OCI-LY1 (cell line): ENCODE measurements around the gene APBB1IP.

Experiments used
- EZH2 ChIP-seq: fragments of 200-600 bp; sonication (generic), shearing (Covaris generic); IDR thresholded peaks from 2 replicates; pipeline ENCODE4 v1.8.0; 2017; ENCODE audit warnings: borderline replicate concordance, mixed run types, mild to moderate bottlenecking, antibody characterized with exemption, low read length, moderate library complexity, mixed read lengths
- TF ChIP-seq, protein P1 (sequence below): fragments of 200-600 bp; sonication (generic), shearing (Covaris generic); IDR thresholded peaks from 2 replicates; pipeline ENCODE4 v1.5.1; 2017; ENCODE audit warnings: mild to moderate bottlenecking, antibody characterized with exemption, low read length, moderate library complexity, mixed read lengths

- TF ChIP-seq, protein P1, sequence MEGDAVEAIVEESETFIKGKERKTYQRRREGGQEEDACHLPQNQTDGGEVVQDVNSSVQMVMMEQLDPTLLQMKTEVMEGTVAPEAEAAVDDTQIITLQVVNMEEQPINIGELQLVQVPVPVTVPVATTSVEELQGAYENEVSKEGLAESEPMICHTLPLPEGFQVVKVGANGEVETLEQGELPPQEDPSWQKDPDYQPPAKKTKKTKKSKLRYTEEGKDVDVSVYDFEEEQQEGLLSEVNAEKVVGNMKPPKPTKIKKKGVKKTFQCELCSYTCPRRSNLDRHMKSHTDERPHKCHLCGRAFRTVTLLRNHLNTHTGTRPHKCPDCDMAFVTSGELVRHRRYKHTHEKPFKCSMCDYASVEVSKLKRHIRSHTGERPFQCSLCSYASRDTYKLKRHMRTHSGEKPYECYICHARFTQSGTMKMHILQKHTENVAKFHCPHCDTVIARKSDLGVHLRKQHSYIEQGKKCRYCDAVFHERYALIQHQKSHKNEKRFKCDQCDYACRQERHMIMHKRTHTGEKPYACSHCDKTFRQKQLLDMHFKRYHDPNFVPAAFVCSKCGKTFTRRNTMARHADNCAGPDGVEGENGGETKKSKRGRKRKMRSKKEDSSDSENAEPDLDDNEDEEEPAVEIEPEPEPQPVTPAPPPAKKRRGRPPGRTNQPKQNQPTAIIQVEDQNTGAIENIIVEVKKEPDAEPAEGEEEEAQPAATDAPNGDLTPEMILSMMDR = no peak
- no peak for TF ChIP-seq EZH2
Observed at GRCh38 chr10:26555719-26556368, 117.7 kb downstream of the APBB1IP start.
